ENCODE results near the gene SLC35F4.

Gene SLC35F4

DNA sequence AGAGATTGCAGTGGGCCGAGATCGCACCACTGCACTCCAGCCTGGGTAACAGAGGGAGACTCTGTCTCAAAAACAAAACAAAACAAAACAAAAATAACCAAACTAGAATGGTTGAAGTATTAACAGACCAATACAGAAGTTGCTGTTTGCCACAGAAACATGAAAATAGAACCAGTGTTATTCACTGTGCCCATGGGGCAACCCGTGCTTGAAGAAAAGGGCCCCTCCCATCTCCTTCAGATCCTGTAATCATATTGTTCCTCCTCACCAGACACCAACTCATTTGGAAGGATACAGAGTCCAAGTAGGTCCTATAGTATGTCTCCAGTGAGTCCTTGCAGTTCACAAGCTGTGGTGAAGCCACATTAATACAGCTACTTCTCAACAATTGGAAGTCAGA, 30.9 kb downstream of the SLC35F4 start:
- no peak for TF ChIP-seq TAF1 (IDR thresholded peaks at IDR 0.05; ENCODE audit: borderline replicate concordance, insufficient read depth, low read length)

DNA sequence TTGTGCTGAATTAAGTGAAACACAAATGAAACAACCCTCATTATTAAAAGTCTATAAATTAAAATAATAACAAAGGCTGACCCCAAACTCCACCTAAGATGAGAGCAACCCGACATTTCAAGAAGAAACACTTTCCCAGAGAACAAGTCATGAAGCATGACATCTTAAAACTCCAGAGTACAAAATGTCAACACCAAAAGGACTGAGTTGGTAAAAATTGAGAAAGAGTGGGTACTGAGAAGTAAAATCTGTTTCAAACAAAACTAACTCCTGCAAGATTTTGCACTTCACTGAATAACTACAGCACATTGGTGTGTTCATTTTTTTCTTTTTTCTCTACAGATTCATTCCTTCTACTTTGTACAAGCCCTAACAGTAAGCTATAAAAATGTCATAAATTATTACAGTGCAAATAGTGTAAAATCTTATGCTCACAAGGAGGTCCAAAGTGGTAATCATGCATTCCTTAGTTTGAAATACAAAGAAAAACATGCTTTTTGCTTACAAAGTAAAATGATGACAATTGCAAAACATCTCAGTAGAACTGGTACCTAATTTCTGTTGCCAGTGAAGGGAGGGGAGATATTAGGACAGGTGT, 31.8 kb downstream of the SLC35F4 start:
- TF ChIP-seq SIN3A (IDR thresholded peaks at IDR 0.05; ENCODE audit: borderline replicate concordance, insufficient read depth, low read length) (no peak), TAF1 (IDR thresholded peaks at IDR 0.05; ENCODE audit: borderline replicate concordance, insufficient read depth, low read length) (no peak), FOXP2 (optimal IDR thresholded peaks at IDR 0.05; ENCODE audit: borderline replicate concordance, extremely low read depth, extremely low read length, insufficient read depth) (no peak), POLR2AphosphoS5 (IDR thresholded peaks at IDR 0.05; ENCODE audit: low read depth, low read length) (no peak)
- TF ChIP-seq, protein P1, sequence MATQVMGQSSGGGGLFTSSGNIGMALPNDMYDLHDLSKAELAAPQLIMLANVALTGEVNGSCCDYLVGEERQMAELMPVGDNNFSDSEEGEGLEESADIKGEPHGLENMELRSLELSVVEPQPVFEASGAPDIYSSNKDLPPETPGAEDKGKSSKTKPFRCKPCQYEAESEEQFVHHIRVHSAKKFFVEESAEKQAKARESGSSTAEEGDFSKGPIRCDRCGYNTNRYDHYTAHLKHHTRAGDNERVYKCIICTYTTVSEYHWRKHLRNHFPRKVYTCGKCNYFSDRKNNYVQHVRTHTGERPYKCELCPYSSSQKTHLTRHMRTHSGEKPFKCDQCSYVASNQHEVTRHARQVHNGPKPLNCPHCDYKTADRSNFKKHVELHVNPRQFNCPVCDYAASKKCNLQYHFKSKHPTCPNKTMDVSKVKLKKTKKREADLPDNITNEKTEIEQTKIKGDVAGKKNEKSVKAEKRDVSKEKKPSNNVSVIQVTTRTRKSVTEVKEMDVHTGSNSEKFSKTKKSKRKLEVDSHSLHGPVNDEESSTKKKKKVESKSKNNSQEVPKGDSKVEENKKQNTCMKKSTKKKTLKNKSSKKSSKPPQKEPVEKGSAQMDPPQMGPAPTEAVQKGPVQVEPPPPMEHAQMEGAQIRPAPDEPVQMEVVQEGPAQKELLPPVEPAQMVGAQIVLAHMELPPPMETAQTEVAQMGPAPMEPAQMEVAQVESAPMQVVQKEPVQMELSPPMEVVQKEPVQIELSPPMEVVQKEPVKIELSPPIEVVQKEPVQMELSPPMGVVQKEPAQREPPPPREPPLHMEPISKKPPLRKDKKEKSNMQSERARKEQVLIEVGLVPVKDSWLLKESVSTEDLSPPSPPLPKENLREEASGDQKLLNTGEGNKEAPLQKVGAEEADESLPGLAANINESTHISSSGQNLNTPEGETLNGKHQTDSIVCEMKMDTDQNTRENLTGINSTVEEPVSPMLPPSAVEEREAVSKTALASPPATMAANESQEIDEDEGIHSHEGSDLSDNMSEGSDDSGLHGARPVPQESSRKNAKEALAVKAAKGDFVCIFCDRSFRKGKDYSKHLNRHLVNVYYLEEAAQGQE (IDR thresholded peaks at IDR 0.05; ENCODE audit: insufficient read depth in 1 of 2, low read depth in 2 of 2, low read length in 2 of 2) = no peak

DNA sequence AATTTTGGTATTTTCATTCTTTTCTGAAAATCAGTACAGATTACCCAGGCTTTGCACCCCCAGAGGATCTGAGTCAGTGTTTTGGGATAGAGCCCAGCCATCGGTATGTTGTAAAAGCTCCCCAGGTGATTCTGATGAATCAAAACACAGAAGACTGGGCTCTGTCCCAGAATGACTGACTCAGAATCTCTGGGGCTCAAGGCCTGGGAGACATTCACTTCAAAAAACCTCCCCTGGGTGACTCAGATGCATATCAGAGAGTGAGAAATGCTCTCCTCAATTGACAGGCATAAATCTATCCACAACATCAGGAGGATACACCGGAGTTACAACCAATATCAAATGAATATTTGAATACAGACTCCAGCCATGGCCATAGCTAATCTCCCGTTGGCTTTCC, 32.6 kb downstream of the SLC35F4 start:
- TF ChIP-seq FOXP2 (optimal IDR thresholded peaks at IDR 0.05; ENCODE audit: borderline replicate concordance, extremely low read depth, extremely low read length, insufficient read depth) = no peak
- TF ChIP-seq POLR2AphosphoS5 (IDR thresholded peaks at IDR 0.05; ENCODE audit: low read depth, low read length) = no peak
- no peak for TF ChIP-seq TAF1 (IDR thresholded peaks at IDR 0.05; ENCODE audit: borderline replicate concordance, insufficient read depth, low read length)
- no peak for TF ChIP-seq SIN3A (IDR thresholded peaks at IDR 0.05; ENCODE audit: borderline replicate concordance, insufficient read depth, low read length)
- TF ChIP-seq, protein P1 (IDR thresholded peaks at IDR 0.05; ENCODE audit: insufficient read depth in 1 of 2, low read depth in 2 of 2, low read length in 2 of 2) = no peak

DNA sequence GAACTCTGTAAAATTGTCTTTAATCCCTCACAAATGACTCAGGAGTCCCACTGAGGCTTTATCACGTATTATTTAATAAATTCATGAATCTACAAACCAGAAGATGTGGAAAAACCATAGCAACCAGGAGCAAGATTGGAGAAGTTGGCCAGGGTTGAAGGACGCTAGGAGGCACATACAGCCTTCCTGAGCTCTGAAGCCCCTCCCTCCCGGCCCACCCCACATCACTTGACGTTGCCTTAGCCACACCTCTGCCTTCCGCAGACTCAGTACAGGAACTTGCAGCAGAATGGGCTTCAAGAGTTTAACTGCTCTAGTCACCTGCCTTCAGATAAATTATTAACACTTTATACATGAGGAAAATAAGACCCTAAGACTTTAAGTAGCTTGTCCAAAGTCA, 33.9 kb downstream of the SLC35F4 start:
- TF ChIP-seq POLR2AphosphoS5 (IDR thresholded peaks at IDR 0.05; ENCODE audit: low read depth, low read length) (no peak), TAF1 (IDR thresholded peaks at IDR 0.05; ENCODE audit: borderline replicate concordance, insufficient read depth, low read length) (no peak), SIN3A (IDR thresholded peaks at IDR 0.05; ENCODE audit: borderline replicate concordance, insufficient read depth, low read length) (no peak), FOXP2 (optimal IDR thresholded peaks at IDR 0.05; ENCODE audit: borderline replicate concordance, extremely low read depth, extremely low read length, insufficient read depth) (no peak)
- TF ChIP-seq, protein P1 (IDR thresholded peaks at IDR 0.05; ENCODE audit: insufficient read depth in 1 of 2, low read depth in 2 of 2, low read length in 2 of 2) = no peak

DNA sequence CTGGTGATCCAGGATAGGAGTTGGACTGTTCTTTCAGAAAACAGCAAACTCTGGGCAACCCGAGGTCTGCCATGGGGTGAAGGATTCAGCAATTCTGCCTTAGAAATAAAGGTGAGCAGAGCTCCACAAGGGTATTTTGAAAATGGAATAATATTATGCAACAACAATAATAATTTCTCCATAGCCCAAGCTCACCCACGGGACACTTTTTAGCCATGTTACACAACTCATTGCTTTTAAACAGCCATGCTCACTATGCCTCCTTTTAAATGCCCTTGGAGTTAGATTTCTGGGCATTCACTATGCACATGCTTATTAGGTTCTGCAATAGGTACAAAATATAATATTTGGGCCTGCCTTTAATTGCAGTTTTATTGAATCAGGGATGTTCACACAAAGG, 37.2 kb downstream of the SLC35F4 start:
- TF ChIP-seq TAF1 (IDR thresholded peaks at IDR 0.05; ENCODE audit: borderline replicate concordance, insufficient read depth, low read length) = no peak
- TF ChIP-seq FOXP2 (optimal IDR thresholded peaks at IDR 0.05; ENCODE audit: borderline replicate concordance, extremely low read depth, extremely low read length, insufficient read depth) = no peak
- no peak for TF ChIP-seq SIN3A (IDR thresholded peaks at IDR 0.05; ENCODE audit: borderline replicate concordance, insufficient read depth, low read length)
- TF ChIP-seq, protein P1 (IDR thresholded peaks at IDR 0.05; ENCODE audit: insufficient read depth in 1 of 2, low read depth in 2 of 2, low read length in 2 of 2) = no peak
- no peak for TF ChIP-seq POLR2AphosphoS5 (IDR thresholded peaks at IDR 0.05; ENCODE audit: low read depth, low read length)

Measured in PFSK-1 (cell line).